ENCODE measurements around the gene BOC. TPM values are rescaled to one million over a fixed set of nuclear protein-coding genes. Genes with fewer than 3 reads are reported as not detected.

The BOC gene
- total RNA-seq, 4 donors from 2014 or later = 75.6 to 159 (median 105) TPM

GRCh38 chr3:113295463-113295862 is 84.1 kb downstream of the BOC start:
- H3K9me3 ChIP-seq = no peaks in the 10 kb centered on the region
- TF ChIP-seq CTCF (IDR thresholded peaks at IDR 0.05) (no peak), POLR2AphosphoS5 (IDR thresholded peaks at IDR 0.05) (no peak), POLR2A (IDR thresholded peaks at IDR 0.05) (no peak), EP300 (IDR thresholded peaks at IDR 0.05) (no peak)
- no peak for DNase-seq (ENCODE audit: low spot score in 2 of 2)

DNA sequence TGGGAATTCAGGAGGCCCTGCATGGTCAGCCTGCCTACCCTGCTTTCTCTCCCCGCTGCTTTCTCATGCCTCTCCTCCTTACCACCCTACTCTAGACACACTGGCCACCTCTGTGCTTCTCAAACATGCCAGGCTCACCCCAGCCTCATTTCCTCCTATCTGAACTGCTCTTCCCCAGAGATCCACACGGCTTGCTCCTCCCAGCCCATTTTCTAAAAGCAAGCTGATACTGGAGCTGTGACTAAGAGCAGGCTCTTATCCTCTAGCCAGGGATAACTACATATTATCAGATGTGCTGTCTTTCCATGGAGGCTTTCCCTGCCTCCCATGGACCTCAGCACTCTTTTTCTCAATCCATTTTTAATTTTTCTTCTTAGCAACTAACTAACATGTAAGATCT is 85.9 kb downstream of the BOC start:
- H3K9me3 ChIP-seq = no peaks in the 10 kb centered on the region
- no peak overlapping the region for H3K4me3 ChIP-seq
- H3K36me3 ChIP-seq = no peaks in the 10 kb centered on the region
- H3K27ac ChIP-seq = no peak overlapping the region
- H3K4me1 ChIP-seq = no peaks in the 10 kb centered on the region
- 71% methylated on average over 2 of the region's 2 CpGs for WGBS
- TF ChIP-seq POLR2A (IDR thresholded peaks at IDR 0.05) = no peak
- no peak for TF ChIP-seq POLR2AphosphoS5 (IDR thresholded peaks at IDR 0.05)
- no peak for TF ChIP-seq CTCF (IDR thresholded peaks at IDR 0.05)
- TF ChIP-seq EP300 (IDR thresholded peaks at IDR 0.05) = no peak
- no peaks in the 10 kb centered on the region for H3K27me3 ChIP-seq
- DNase-seq (ENCODE audit: low spot score in 2 of 2) = no peak

More at GRCh38 chr3:113295463-113295862, 84.1 kb downstream of the BOC start:
- H3K36me3 ChIP-seq = no peaks in the 10 kb centered on the region
- no peak overlapping the region for H3K27ac ChIP-seq
- no peak overlapping the region for H3K4me3 ChIP-seq
- H3K4me1 ChIP-seq = no peaks in the 10 kb centered on the region
- no peaks in the 10 kb centered on the region for H3K27me3 ChIP-seq

DNA sequence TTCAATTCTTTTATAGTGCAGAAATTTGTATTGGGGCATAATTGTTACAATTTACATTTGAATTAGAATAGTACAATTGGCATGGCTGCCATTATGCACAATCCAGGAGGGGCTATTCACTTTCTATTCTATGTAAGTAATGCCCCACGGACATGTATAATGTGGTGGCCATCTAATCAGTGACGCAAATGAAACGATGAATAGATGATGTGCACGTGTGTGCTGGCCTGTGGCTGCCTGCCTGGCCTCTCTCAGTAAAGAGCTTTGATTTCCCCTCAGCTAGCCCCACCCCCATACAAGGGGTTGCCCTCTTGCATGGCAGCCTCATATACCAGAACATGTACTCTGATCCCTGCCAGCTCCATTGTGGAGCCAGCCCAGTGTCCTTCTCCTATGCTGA is 86.5 kb downstream of the BOC start:
- H3K36me3 ChIP-seq = no peaks in the 10 kb centered on the region
- no peak for TF ChIP-seq POLR2AphosphoS5 (IDR thresholded peaks at IDR 0.05)
- no peak for TF ChIP-seq EP300 (IDR thresholded peaks at IDR 0.05)
- TF ChIP-seq POLR2A (IDR thresholded peaks at IDR 0.05) = no peak
- TF ChIP-seq CTCF (IDR thresholded peaks at IDR 0.05) = no peak
- 87% methylated on average over 4 of the region's 4 CpGs for WGBS

GRCh38 chr3:113300596-113300995 is 89.2 kb downstream of the BOC start:
- Histone ChIP-seq H3K27me3 (no peaks in the 10 kb centered on the region), H3K27ac (no peak overlapping the region), H3K9me3 (no peaks in the 10 kb centered on the region), H3K36me3 (peaks cover 12% of the 10 kb centered on the region), H3K4me1 (no peaks in the 10 kb centered on the region), H3K4me3 (no peak overlapping the region)
- no peak for DNase-seq (ENCODE audit: low spot score in 2 of 2)
- WGBS = 84% methylated on average over 2 of the region's 2 CpGs
- no peak for TF ChIP-seq EP300 (IDR thresholded peaks at IDR 0.05)
- TF ChIP-seq POLR2A (IDR thresholded peaks at IDR 0.05) = no peak
- TF ChIP-seq CTCF (IDR thresholded peaks at IDR 0.05) = no peak
- no peak for TF ChIP-seq POLR2AphosphoS5 (IDR thresholded peaks at IDR 0.05)

More for the DNA sequence above, 86.5 kb downstream of the BOC start:
- Histone ChIP-seq H3K9me3 (no peaks in the 10 kb centered on the region), H3K4me1 (no peaks in the 10 kb centered on the region), H3K27ac (no peak overlapping the region), H3K4me3 (no peak overlapping the region), H3K27me3 (no peaks in the 10 kb centered on the region)
- DNase-seq (ENCODE audit: low spot score in 2 of 2) = no peak

GRCh38 chr3:113304102-113304501 is 92.7 kb downstream of the BOC start:
- Histone ChIP-seq H3K36me3 (peaks cover 12% of the 10 kb centered on the region), H3K27ac (no peak overlapping the region), H3K9me3 (no peaks in the 10 kb centered on the region), H3K27me3 (no peaks in the 10 kb centered on the region), H3K4me3 (no peak overlapping the region), H3K4me1 (no peaks in the 10 kb centered on the region)
- TF ChIP-seq POLR2A (IDR thresholded peaks at IDR 0.05) (no peak), POLR2AphosphoS5 (IDR thresholded peaks at IDR 0.05) (no peak), EP300 (IDR thresholded peaks at IDR 0.05) (no peak)
- whole genome bisulfite sequencing = 77% methylated on average over 3 of the region's 3 CpGs
- DNase-seq (ENCODE audit: low spot score in 2 of 2) = no peak
